ENCODE results near the gene TMEM62. TPM values are rescaled to one million over a fixed set of nuclear protein-coding genes. Genes with fewer than 3 reads are reported as not detected.
A peak's percentile ranks its signal among the peaks of the same experiment; 100 is the strongest.
"Not testable (repeated sequence)": the region's sequence is repeated elsewhere in the genome, so short reads cannot be mapped to it uniquely, and the experiment has no call there.

Gene TMEM62
- total and polyA plus RNA-seq, 2 experiments from 2014 or later = 8.6 to 9.1 TPM

GRCh38 chr15:43190178-43190577 is 56.8 kb downstream of the TMEM62 start:
- peak in 1 of 2 donors; percentile 17 for DNase-seq (ENCODE audit: low read depth in 1 of 2, low spot score in 1 of 2)
- Histone ChIP-seq H3K27me3 (no peaks in the 10 kb centered on the region), H3K9me3 (ENCODE audit: low read depth) (no peaks in the 10 kb centered on the region), H3K4me3 (no peak overlapping the region), H3K4me1 (ENCODE audit: low read depth) (peaks cover 2% of the 10 kb centered on the region), H3K27ac (no peak overlapping the region), H3K36me3 (peaks cover 45% of the 10 kb centered on the region)
- TF ChIP-seq, protein P1, sequence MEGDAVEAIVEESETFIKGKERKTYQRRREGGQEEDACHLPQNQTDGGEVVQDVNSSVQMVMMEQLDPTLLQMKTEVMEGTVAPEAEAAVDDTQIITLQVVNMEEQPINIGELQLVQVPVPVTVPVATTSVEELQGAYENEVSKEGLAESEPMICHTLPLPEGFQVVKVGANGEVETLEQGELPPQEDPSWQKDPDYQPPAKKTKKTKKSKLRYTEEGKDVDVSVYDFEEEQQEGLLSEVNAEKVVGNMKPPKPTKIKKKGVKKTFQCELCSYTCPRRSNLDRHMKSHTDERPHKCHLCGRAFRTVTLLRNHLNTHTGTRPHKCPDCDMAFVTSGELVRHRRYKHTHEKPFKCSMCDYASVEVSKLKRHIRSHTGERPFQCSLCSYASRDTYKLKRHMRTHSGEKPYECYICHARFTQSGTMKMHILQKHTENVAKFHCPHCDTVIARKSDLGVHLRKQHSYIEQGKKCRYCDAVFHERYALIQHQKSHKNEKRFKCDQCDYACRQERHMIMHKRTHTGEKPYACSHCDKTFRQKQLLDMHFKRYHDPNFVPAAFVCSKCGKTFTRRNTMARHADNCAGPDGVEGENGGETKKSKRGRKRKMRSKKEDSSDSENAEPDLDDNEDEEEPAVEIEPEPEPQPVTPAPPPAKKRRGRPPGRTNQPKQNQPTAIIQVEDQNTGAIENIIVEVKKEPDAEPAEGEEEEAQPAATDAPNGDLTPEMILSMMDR (IDR thresholded peaks at IDR 0.05; ENCODE audit: low read depth, low read length) = no peak

- H3K4me3 ChIP-seq = no peak overlapping the region
- no peak for DNase-seq (ENCODE audit: low read depth in 1 of 2, low spot score in 1 of 2)
- H3K27me3 ChIP-seq = no peaks in the 10 kb centered on the region
- H3K27ac ChIP-seq = no peak overlapping the region
- peaks cover 42% of the 10 kb centered on the region for H3K36me3 ChIP-seq
- H3K9me3 ChIP-seq (ENCODE audit: low read depth) = no peaks in the 10 kb centered on the region
- H3K4me1 ChIP-seq (ENCODE audit: low read depth) = no peaks in the 10 kb centered on the region
- TF ChIP-seq, protein P1 (IDR thresholded peaks at IDR 0.05; ENCODE audit: low read depth, low read length) = no peak
Measured at GRCh38 chr15:43193710-43194109, 60.3 kb downstream of the TMEM62 start.

DNA sequence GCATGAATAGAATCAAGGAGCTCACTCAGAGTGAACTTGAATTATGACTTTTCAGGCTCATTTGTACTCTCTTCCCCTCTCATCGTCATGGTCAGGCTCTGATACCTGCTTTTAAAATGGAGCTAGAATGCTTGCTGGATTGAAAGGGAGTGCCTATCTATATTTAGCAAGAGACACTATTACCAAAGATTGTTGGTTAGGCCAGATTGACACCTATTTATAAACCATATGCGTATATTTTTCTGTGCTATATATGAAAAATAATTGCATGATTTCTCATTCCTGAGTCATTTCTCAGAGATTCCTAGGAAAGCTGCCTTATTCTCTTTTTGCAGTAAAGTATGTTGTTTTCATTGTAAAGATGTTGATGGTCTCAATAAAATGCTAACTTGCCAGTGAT is 61.4 kb downstream of the TMEM62 start:
- Histone ChIP-seq H3K9me3 (ENCODE audit: low read depth) (no peaks in the 10 kb centered on the region), H3K36me3 (peaks cover 42% of the 10 kb centered on the region), H3K27ac (no peak overlapping the region), H3K27me3 (no peaks in the 10 kb centered on the region), H3K4me1 (ENCODE audit: low read depth) (no peaks in the 10 kb centered on the region), H3K4me3 (no peak overlapping the region)
- TF ChIP-seq, protein P1 (IDR thresholded peaks at IDR 0.05; ENCODE audit: low read depth, low read length) = no peak
- no peak for DNase-seq (ENCODE audit: low read depth in 1 of 2, low spot score in 1 of 2)

- Histone ChIP-seq H3K4me1 (ENCODE audit: low read depth) (no peaks in the 10 kb centered on the region), H3K36me3 (peaks cover 24% of the 10 kb centered on the region), H3K9me3 (ENCODE audit: low read depth) (no peaks in the 10 kb centered on the region), H3K27ac (no peak overlapping the region), H3K27me3 (no peaks in the 10 kb centered on the region), H3K4me3 (no peak overlapping the region)
- DNase-seq (ENCODE audit: low read depth in 1 of 2, low spot score in 1 of 2) = no peak
- TF ChIP-seq, protein P1 (IDR thresholded peaks at IDR 0.05; ENCODE audit: low read depth, low read length) = no peak
Measured at GRCh38 chr15:43196760-43197548, 63.6 kb downstream of the TMEM62 start.

DNA sequence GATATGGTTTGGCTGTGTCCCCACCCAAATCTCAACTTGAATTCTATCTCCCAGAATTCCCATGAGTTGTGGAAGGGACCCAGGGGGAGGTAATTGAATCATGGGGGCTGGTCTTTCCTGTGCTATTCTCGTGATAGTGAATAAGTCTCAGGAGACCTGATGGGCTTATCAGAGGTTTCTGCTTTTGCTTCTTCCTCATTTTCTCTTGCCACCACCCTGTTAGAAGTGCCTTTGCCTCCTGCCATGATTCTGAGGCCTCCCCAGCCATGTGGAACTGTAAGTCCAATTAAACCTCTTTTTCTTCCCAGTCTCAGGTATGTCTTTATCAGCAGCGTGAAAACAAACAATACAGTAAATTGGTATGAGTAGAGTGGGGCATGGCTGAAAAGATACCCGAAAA is 64.4 kb downstream of the TMEM62 start:
- peaks cover 15% of the 10 kb centered on the region for H3K36me3 ChIP-seq
- DNase-seq (ENCODE audit: low read depth in 1 of 2, low spot score in 1 of 2); H3K27me3 ChIP-seq; H3K4me1 ChIP-seq (ENCODE audit: low read depth); H3K4me3 ChIP-seq; H3K9me3 ChIP-seq (ENCODE audit: low read depth); H3K27ac ChIP-seq: not testable (repeated sequence)

DNA sequence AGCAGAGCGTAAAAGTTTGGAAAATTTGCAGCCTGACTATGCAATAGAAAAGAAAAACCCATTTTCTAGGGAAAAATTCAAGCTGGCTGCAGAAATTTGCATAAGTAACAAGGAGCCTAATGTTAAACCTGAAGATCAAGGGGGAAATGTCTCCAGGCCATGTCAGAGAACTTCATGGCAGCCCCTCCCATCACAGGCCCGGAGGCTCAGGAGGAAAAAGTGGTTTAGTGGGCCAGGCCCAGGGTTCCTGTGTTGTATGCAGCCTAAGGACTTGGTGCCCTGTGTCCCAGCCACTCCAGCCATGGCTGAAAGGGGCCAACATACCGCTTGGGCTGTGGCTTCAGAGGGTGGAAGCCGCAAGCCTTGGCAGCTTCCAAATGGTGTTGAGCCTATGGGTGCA is 65.2 kb downstream of the TMEM62 start:
- not testable (repeated sequence) for H3K27me3 ChIP-seq; H3K4me1 ChIP-seq (ENCODE audit: low read depth); DNase-seq (ENCODE audit: low read depth in 1 of 2, low spot score in 1 of 2); H3K9me3 ChIP-seq (ENCODE audit: low read depth); H3K27ac ChIP-seq; H3K4me3 ChIP-seq
- peaks cover 11% of the 10 kb centered on the region for H3K36me3 ChIP-seq
